Smooth muscle cell (in vitro differentiated cells): ENCODE data around the gene LONP1. TPM values are rescaled to one million over a fixed set of nuclear protein-coding genes. Genes with fewer than 3 reads are reported as not detected.

ENCODE experiments used
- DNase-seq: peaks from one replicate; lab custom pipeline; 2025; ENCODE audit not compliant: unreplicated experiment; lab: John Stamatoyannopoulos, UW
- H2AFZ ChIP-seq: fragments of 200-600 bp; sonication (generic); 2 replicates; pipeline ENCODE4 v1.6.0; 2016; ENCODE audit warnings: antibody characterized with exemption, low read depth, mild to moderate bottlenecking
- H3F3A ChIP-seq: fragments of 200-600 bp; sonication (generic); 2 replicates; pipeline ENCODE4 v1.6.0; 2017; ENCODE audit warnings: antibody characterized with exemption, low read depth
- H3K27ac ChIP-seq: fragments of 200-600 bp; sonication (generic); 2 replicates; pipeline ENCODE4 v1.5.1; 2016; ENCODE audit warnings: low read depth, mild to moderate bottlenecking
- H3K27me3 ChIP-seq: fragments of 200-600 bp; sonication (generic); 2 replicates; pipeline ENCODE4 v1.6.1; 2016; ENCODE audit warnings: low read depth, mild to moderate bottlenecking
- H3K36me3 ChIP-seq: fragments of 200-600 bp; sonication (generic); 2 replicates; pipeline ENCODE4 v1.5.1; 2016; ENCODE audit warnings: low read depth
- H3K4me1 ChIP-seq: fragments of 200-600 bp; sonication (generic); 2 replicates; pipeline ENCODE4 v1.5.1; 2016; ENCODE audit warnings: low read depth
- H3K4me2 ChIP-seq: fragments of 200-600 bp; sonication (generic); 2 replicates; pipeline ENCODE4 v1.6.0; 2016; ENCODE audit warnings: mild to moderate bottlenecking
- H3K4me3 ChIP-seq: fragments of 200-600 bp; sonication (generic); 2 replicates; pipeline ENCODE4 v1.5.1; 2016; ENCODE audit warnings: mild to moderate bottlenecking
- H3K79me2 ChIP-seq: fragments of 200-600 bp; sonication (generic); 2 replicates; pipeline ENCODE4 v1.6.0; 2016; ENCODE audit warnings: low read depth, mild to moderate bottlenecking
- H3K9ac ChIP-seq: fragments of 200-600 bp; sonication (generic); 2 replicates; pipeline ENCODE4 v1.6.0; 2016; ENCODE audit warnings: low read depth
- H3K9me3 ChIP-seq: fragments of 200-600 bp; sonication (generic); replicated peaks from 2 replicates; pipeline ENCODE4 v1.5.1; 2016; ENCODE audit warnings: low read depth
- H4K20me1 ChIP-seq: fragments of 200-600 bp; sonication (generic); 2 replicates; pipeline ENCODE4 v1.6.0; 2016; ENCODE audit warnings: low read depth
- WGBS: methylation state at CpG from one replicate; pipeline ENCODE4 v1.1.7; 2016; ENCODE audit warnings: low lambda C conversion rate; 5-methylcytosine and 5-hydroxymethylcytosine counted together
- polyA plus RNA-seq: library from polyadenylated mRNA; unstranded; fragments of >200 nt; fragmentation: Nextera tagmentation; extraction: Ambion mirVana; gene quantifications from 2 replicates; pipeline ENCODE4 v1.2.1, GENCODE V29; 2016
- total RNA-seq: library from RNA; depleted of rRNA; stranded (reverse); fragments of >200 nt; gene quantifications from 2 replicates; pipeline ENCODE4 v1.2.3, GENCODE V29; 2014
- TF ChIP-seq, protein P1 (sequence below): fragments of 200-600 bp; sonication (generic); IDR thresholded peaks from 2 replicates; pipeline ENCODE4 v1.5.1; 2017; ENCODE audit warnings: borderline replicate concordance, mild to moderate bottlenecking, antibody characterized with exemption; ENCODE audit not compliant: insufficient read depth, poor library complexity, severe bottlenecking

Gene LONP1
- total and polyA plus RNA-seq, 2 experiments from 2014 or later: 31.6 to 67.7 TPM

- Histone ChIP-seq H3K36me3 (no peaks in the 10 kb centered on the region), H3F3A (peaks cover 12% of the 10 kb centered on the region), H2AFZ (no peak overlapping the region), H3K27ac (no peak overlapping the region), H3K4me1 (no peaks in the 10 kb centered on the region), H4K20me1 (peaks cover 4% of the 10 kb centered on the region), H3K9ac (no peak overlapping the region), H3K4me2 (no peak overlapping the region), H3K9me3 (no peaks in the 10 kb centered on the region), H3K79me2 (peaks cover under 1% of the 10 kb centered on the region), H3K27me3 (no peaks in the 10 kb centered on the region), H3K4me3 (no peak overlapping the region)
- no peak for DNase-seq
- 90% methylated on average over 20 of the region's 22 CpGs for WGBS
- TF ChIP-seq, protein P1, sequence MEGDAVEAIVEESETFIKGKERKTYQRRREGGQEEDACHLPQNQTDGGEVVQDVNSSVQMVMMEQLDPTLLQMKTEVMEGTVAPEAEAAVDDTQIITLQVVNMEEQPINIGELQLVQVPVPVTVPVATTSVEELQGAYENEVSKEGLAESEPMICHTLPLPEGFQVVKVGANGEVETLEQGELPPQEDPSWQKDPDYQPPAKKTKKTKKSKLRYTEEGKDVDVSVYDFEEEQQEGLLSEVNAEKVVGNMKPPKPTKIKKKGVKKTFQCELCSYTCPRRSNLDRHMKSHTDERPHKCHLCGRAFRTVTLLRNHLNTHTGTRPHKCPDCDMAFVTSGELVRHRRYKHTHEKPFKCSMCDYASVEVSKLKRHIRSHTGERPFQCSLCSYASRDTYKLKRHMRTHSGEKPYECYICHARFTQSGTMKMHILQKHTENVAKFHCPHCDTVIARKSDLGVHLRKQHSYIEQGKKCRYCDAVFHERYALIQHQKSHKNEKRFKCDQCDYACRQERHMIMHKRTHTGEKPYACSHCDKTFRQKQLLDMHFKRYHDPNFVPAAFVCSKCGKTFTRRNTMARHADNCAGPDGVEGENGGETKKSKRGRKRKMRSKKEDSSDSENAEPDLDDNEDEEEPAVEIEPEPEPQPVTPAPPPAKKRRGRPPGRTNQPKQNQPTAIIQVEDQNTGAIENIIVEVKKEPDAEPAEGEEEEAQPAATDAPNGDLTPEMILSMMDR: no peak
Measured at GRCh38 chr19:5684694-5685430, 35.1 kb downstream of the LONP1 start.

- no peaks in the 10 kb centered on the region for H3K36me3 ChIP-seq
- no peaks in the 10 kb centered on the region for H3K9me3 ChIP-seq
- no peak for DNase-seq
- no peak overlapping the region for H3K9ac ChIP-seq
- 96% methylated on average over 10 of the region's 10 CpGs for WGBS
- H3K4me2 ChIP-seq: no peak overlapping the region
- H3K79me2 ChIP-seq: peaks cover 10% of the 10 kb centered on the region
- peaks cover 4% of the 10 kb centered on the region for H4K20me1 ChIP-seq
- no peak overlapping the region for H3K27ac ChIP-seq
- H3K4me1 ChIP-seq: no peaks in the 10 kb centered on the region
- H3F3A ChIP-seq: peaks cover 6% of the 10 kb centered on the region
- H3K4me3 ChIP-seq: no peak overlapping the region
- TF ChIP-seq, protein P1: no peak
- H3K27me3 ChIP-seq: no peaks in the 10 kb centered on the region
- no peak overlapping the region for H2AFZ ChIP-seq
Measured at GRCh38 chr19:5683177-5683886, 36.6 kb downstream of the LONP1 start.

- H3K4me2 ChIP-seq: no peak overlapping the region
- WGBS: 98% methylated on average over 3 of the region's 3 CpGs
- TF ChIP-seq, protein P1: no peak
Measured at GRCh38 chr19:5682107-5682482, 37.9 kb downstream of the LONP1 start.

More at GRCh38 chr19:5682107-5682482, 37.9 kb downstream of the LONP1 start:
- peaks cover 10% of the 10 kb centered on the region for H3K79me2 ChIP-seq
- no peak for DNase-seq
- no peaks in the 10 kb centered on the region for H3K36me3 ChIP-seq
- no peaks in the 10 kb centered on the region for H3K4me1 ChIP-seq
- no peaks in the 10 kb centered on the region for H3K9me3 ChIP-seq
- H3F3A ChIP-seq: peaks cover 6% of the 10 kb centered on the region
- H3K9ac ChIP-seq: no peak overlapping the region
- no peak overlapping the region for H3K27ac ChIP-seq
- H3K27me3 ChIP-seq: no peaks in the 10 kb centered on the region
- peaks cover 4% of the 10 kb centered on the region for H4K20me1 ChIP-seq
- H3K4me3 ChIP-seq: no peak overlapping the region
- H2AFZ ChIP-seq: no peak overlapping the region
